Tibial nerve (tissue), 4 donors: ENCODE data around the gene NRG2. TPM values are rescaled to one million over a fixed set of nuclear protein-coding genes. Genes with fewer than 3 reads are reported as not detected.

Experiments
- DNase-seq, 2 donors: peaks; one replicate each; pipeline ENCODE4 v3.0.0-alpha.2; 2019; ENCODE audit warnings: low spot score in 2 of 2
- H3K27ac ChIP-seq, 4 donors: fragments of 200-600 bp; sonication (generic) in 3 of 4; one replicate each; pipeline ENCODE4 v1.5.1; 2017 to 2019; ENCODE audit warnings: mild to moderate bottlenecking in 1 of 4
- H3K27me3 ChIP-seq, 2 donors: fragments of 200-600 bp; sonication (generic) in 1 of 2; one replicate each; pipeline versions ENCODE4 v1.5.1 to v1.6.0; 2017 to 2019
- H3K36me3 ChIP-seq, 3 donors: fragments of 200-600 bp; sonication (generic); one replicate each; pipeline ENCODE4 v1.5.1; 2018 to 2019
- H3K4me1 ChIP-seq, 4 donors: fragments of 200-600 bp; sonication (generic) in 3 of 4; one replicate each; pipeline ENCODE4 v1.5.1; 2017 to 2019
- H3K4me3 ChIP-seq, 4 donors: fragments of 200-600 bp; sonication (generic) in 3 of 4; one replicate each; pipeline ENCODE4 v1.5.1; 2017 to 2019; ENCODE audit warnings: mild to moderate bottlenecking in 1 of 4, moderate library complexity in 1 of 4
- H3K9me3 ChIP-seq, 4 donors: fragments of 200-600 bp; sonication (generic) in 3 of 4; one replicate each; pipeline ENCODE4 v1.5.1; 2017 to 2019
- CTCF ChIP-seq, 5 experiments: fragments of 200-600 bp in 3 of 5; fragments of 450-650 bp in 2 of 5; sonication (generic) in 3 of 5; IDR thresholded peaks; one replicate each; pipeline ENCODE4 v1.5.1; 2016 to 2019; ENCODE audit warnings: antibody characterized with exemption in 5 of 5, mild to moderate bottlenecking in 3 of 5, moderate library complexity in 2 of 5
- EP300 ChIP-seq, 2 donors: sonication (generic); formaldehyde crosslinking; IDR thresholded peaks; one replicate each; pipeline ENCODE4 v1.6.1; 2017; ENCODE audit warnings: antibody characterized with exemption in 2 of 2, mild to moderate bottlenecking in 1 of 2
- POLR2A ChIP-seq, 2 donors: fragments of 450-650 bp; IDR thresholded peaks; one replicate each; pipeline ENCODE4 v1.6.1; 2017; ENCODE audit warnings: antibody characterized with exemption in 2 of 2, mild to moderate bottlenecking in 2 of 2, moderate library complexity in 2 of 2
- WGBS, 2 donors: methylation state at CpG; one replicate each; pipeline ENCODE4 v1.1.5; 2018; 5-methylcytosine and 5-hydroxymethylcytosine counted together
- total RNA-seq, 4 donors: library from RNA; depleted of rRNA; stranded (reverse); fragments of >200 nt; gene quantifications; one replicate each; pipeline ENCODE4 v1.1.0, GENCODE V29; 2016

Gene NRG2
- total RNA-seq, 4 donors from 2014 or later, result 2.0 to 5.1 (median 3.4) TPM

- H3K27ac ChIP-seq, result no peak overlapping the region
- no peak overlapping the region for H3K4me3 ChIP-seq
- TF ChIP-seq EP300 (IDR thresholded peaks at IDR 0.05), result no peak
- TF ChIP-seq CTCF (IDR thresholded peaks at IDR 0.05), result no peak
- TF ChIP-seq POLR2A (IDR thresholded peaks at IDR 0.05), result no peak
- no peak for DNase-seq
- H3K27me3 ChIP-seq, result no peaks in the 10 kb centered on the region
- no peaks in the 10 kb centered on the region for H3K9me3 ChIP-seq
- H3K4me1 ChIP-seq, result peaks cover 0 to 11% (median 0%) of the 10 kb centered on the region in 4 donors
- no peaks in the 10 kb centered on the region for H3K36me3 ChIP-seq
- 92% methylated on average over 8 of the region's 8 CpGs for WGBS, 2 donors
Measured at GRCh38 chr5:139967353-139967752, 75.7 kb downstream of the NRG2 start.

GRCh38 chr5:139966856-139967255, 76.2 kb downstream of the NRG2 start:
- TF ChIP-seq EP300 (IDR thresholded peaks at IDR 0.05) (no peak), POLR2A (IDR thresholded peaks at IDR 0.05) (no peak), CTCF (IDR thresholded peaks at IDR 0.05) (no peak)
- Histone ChIP-seq H3K9me3 (no peaks in the 10 kb centered on the region), H3K27ac (no peak overlapping the region), H3K36me3 (no peaks in the 10 kb centered on the region), H3K4me3 (no peak overlapping the region), H3K4me1 (peaks cover 0 to 11% (median 0%) of the 10 kb centered on the region in 4 donors), H3K27me3 (no peaks in the 10 kb centered on the region)
- 82 to 92% methylated on average over 4 of the region's 4 CpGs for WGBS, 2 donors
- no peak for DNase-seq

- 68 to 77% methylated on average over 6 to 7 of the region's 8 CpGs for WGBS, 2 donors
Measured at GRCh38 chr5:139964994-139965565, 78.0 kb downstream of the NRG2 start.

GRCh38 chr5:139964266-139964993, 78.7 kb downstream of the NRG2 start:
- Histone ChIP-seq H3K4me1 (peaks cover 0 to 17% (median 0%) of the 10 kb centered on the region in 4 donors), H3K27ac (no peak overlapping the region), H3K9me3 (no peaks in the 10 kb centered on the region), H3K4me3 (no peak overlapping the region), H3K36me3 (no peaks in the 10 kb centered on the region), H3K27me3 (no peaks in the 10 kb centered on the region)
- no peak for DNase-seq
- WGBS, 2 donors, result 82 to 84% methylated on average over 4 of the region's 4 CpGs
- TF ChIP-seq POLR2A (IDR thresholded peaks at IDR 0.05) (no peak), CTCF (IDR thresholded peaks at IDR 0.05) (no peak), EP300 (IDR thresholded peaks at IDR 0.05) (no peak)

More at GRCh38 chr5:139964994-139965565, 78.0 kb downstream of the NRG2 start:
- Histone ChIP-seq H3K36me3 (no peaks in the 10 kb centered on the region), H3K4me3 (no peak overlapping the region), H3K27me3 (no peaks in the 10 kb centered on the region), H3K9me3 (no peaks in the 10 kb centered on the region), H3K27ac (no peak overlapping the region), H3K4me1 (peaks cover 0 to 17% (median 0%) of the 10 kb centered on the region in 4 donors)
- DNase-seq, result no peak
- TF ChIP-seq EP300 (IDR thresholded peaks at IDR 0.05), result no peak
- no peak for TF ChIP-seq CTCF (IDR thresholded peaks at IDR 0.05)
- TF ChIP-seq POLR2A (IDR thresholded peaks at IDR 0.05), result no peak

- no peak for TF ChIP-seq POLR2A (IDR thresholded peaks at IDR 0.05)
- TF ChIP-seq EP300 (IDR thresholded peaks at IDR 0.05), result no peak
- no peak for TF ChIP-seq CTCF (IDR thresholded peaks at IDR 0.05)
- Histone ChIP-seq H3K9me3 (no peaks in the 10 kb centered on the region), H3K4me3 (no peak overlapping the region), H3K27me3 (no peaks in the 10 kb centered on the region), H3K27ac (no peak overlapping the region), H3K4me1 (peaks cover 0 to 6% (median 0%) of the 10 kb centered on the region in 4 donors), H3K36me3 (no peaks in the 10 kb centered on the region)
- DNase-seq, result no peak
- 44 to 81% methylated on average over 1 of the region's 1 CpG for WGBS, 2 donors
Measured at GRCh38 chr5:139962445-139962844, 80.7 kb downstream of the NRG2 start.
